ENCODE measurements around the gene ZNF792. TPM values are rescaled to one million over a fixed set of nuclear protein-coding genes. Genes with fewer than 3 reads are reported as not detected.
"Not testable (repeated sequence)": the region's sequence is repeated elsewhere in the genome, so short reads cannot be mapped to it uniquely, and the experiment has no call there.

The ZNF792 gene
- total and polyA plus RNA-seq, 5 experiments from 2014 or later = 9.7 to 35.5 (median 18.7) TPM

- peaks cover 0 to 1% (median 0%) of the 10 kb centered on the region in 9 donors for H3K9me3 Mint-ChIP-seq
- peak overlapping the region; percentile 65 to 96 (median 82) for H3K4me3 Mint-ChIP-seq
- H3K27ac Mint-ChIP-seq = peak overlapping the region; percentile 94 to 100 (median 98)
- POLR2A ChIA-PET = interaction anchor here (0.6 to 49.8 kb wide), 9 partner anchors 9 to 1118 kb away, joined by 3 to 1459 read pairs (median 4); partner anchors contain the start of genes GRAMD1A, TBCB and ZNF792
- ATAC-seq = peak; percentile 43 to 69
- peaks cover 31 to 76% (median 67%) of the 10 kb centered on the region in 4 donors for H3K4me1 Mint-ChIP-seq
- DNase-seq = peak in 6 of 10 donors; percentile 37 to 80 (median 70)
- peaks cover 2 to 7% (median 2%) of the 10 kb centered on the region in 3 donors for H3K36me3 Mint-ChIP-seq
- no peaks in the 10 kb centered on the region for H3K27me3 Mint-ChIP-seq
Observed at GRCh38 chr19:34997071-34997617, 33.1 kb upstream of the ZNF792 start.

- peaks cover 0 to 1% (median 0%) of the 10 kb centered on the region in 9 donors for H3K9me3 Mint-ChIP-seq
- peaks cover 24 to 78% (median 61%) of the 10 kb centered on the region in 4 donors for H3K4me1 Mint-ChIP-seq
- H3K27ac Mint-ChIP-seq = peak overlapping the region; percentile 37 to 99 (median 98)
Observed at GRCh38 chr19:34995551-34995950, 31.5 kb upstream of the ZNF792 start.

GRCh38 chr19:34994643-34995541, 30.9 kb upstream of the ZNF792 start:
- Mint-ChIP-seq H3K27ac (peak overlapping the region in 6 of 10 donors; percentile 37 to 99 (median 55)), H3K9me3 (peaks cover 0 to 1% (median 0%) of the 10 kb centered on the region in 9 donors), H3K4me3 (peak overlapping the region in 1 of 10 donors; percentile 18), H3K4me1 (peaks cover 26 to 85% (median 65%) of the 10 kb centered on the region in 4 donors), H3K27me3 (no peaks in the 10 kb centered on the region), H3K36me3 (no peaks in the 10 kb centered on the region)
- DNase-seq (peak in 1 of 10 donors; percentile 34), ATAC-seq (no peak)
- POLR2A ChIA-PET = interaction anchor here (34.7 to 49.8 kb wide), 2 partner anchors 11 kb away, joined by 1459 read pairs; partner anchors contain the start of genes GRAMD1A and ZNF792

More at GRCh38 chr19:34995551-34995950, 31.5 kb upstream of the ZNF792 start:
- peak overlapping the region in 3 of 10 donors; percentile 18 to 96 (median 36) for H3K4me3 Mint-ChIP-seq
- POLR2A ChIA-PET = interaction anchor here (34.7 to 49.8 kb wide), 2 partner anchors 10 to 11 kb away, joined by 1459 read pairs; partner anchors contain the start of genes GRAMD1A and ZNF792
- peak in 1 of 10 donors; percentile 19 for DNase-seq
- no peaks in the 10 kb centered on the region for H3K27me3 Mint-ChIP-seq
- no peaks in the 10 kb centered on the region for H3K36me3 Mint-ChIP-seq
- ATAC-seq = no peak

GRCh38 chr19:34994286-34994642, 30.2 kb upstream of the ZNF792 start:
- Mint-ChIP-seq H3K4me3 (peak overlapping the region in 2 of 10 donors; percentile 18 to 31), H3K9me3 (peaks cover 0 to 1% (median 0%) of the 10 kb centered on the region in 9 donors), H3K4me1 (peaks cover 26 to 85% (median 64%) of the 10 kb centered on the region in 4 donors), H3K27ac (peak overlapping the region in 7 of 10 donors; percentile 44 to 81 (median 74)), H3K27me3 (no peaks in the 10 kb centered on the region), H3K36me3 (no peaks in the 10 kb centered on the region)
- no peak for ATAC-seq
- POLR2A ChIA-PET = interaction anchor here (34.7 to 49.8 kb wide), 2 partner anchors 10 to 11 kb away, joined by 1459 read pairs; partner anchors contain the start of genes GRAMD1A and ZNF792
- DNase-seq = peak in 1 of 10 donors; percentile 23

- not testable (repeated sequence) for H3K9me3 Mint-ChIP-seq, H3K36me3 Mint-ChIP-seq, H3K27me3 Mint-ChIP-seq
- ATAC-seq (peak in 1 of 2 donors; percentile 46), DNase-seq (peak in 2 of 10 donors; percentile 33 to 63)
- H3K4me1 Mint-ChIP-seq = peaks cover 18 to 84% (median 55%) of the 10 kb centered on the region in 4 donors
- POLR2A ChIA-PET = interaction anchor here (34.7 to 49.8 kb wide), 2 partner anchors 8 to 13 kb away, joined by 1459 read pairs; partner anchors contain the start of genes GRAMD1A and ZNF792
- H3K27ac Mint-ChIP-seq = peak overlapping the region in 4 of 10 donors; percentile 69 to 85 (median 78)
- H3K4me3 Mint-ChIP-seq = peak overlapping the region in 3 of 10 donors; percentile 50 to 65 (median 60)
Observed at GRCh38 chr19:34992582-34992981, 28.6 kb upstream of the ZNF792 start.

GRCh38 chr19:34991542-34992333, 27.7 kb upstream of the ZNF792 start:
- DNase-seq = no peak
- ATAC-seq = no peak
- no peaks in the 10 kb centered on the region for H3K27me3 Mint-ChIP-seq
- POLR2A ChIA-PET = interaction anchor here (34.7 to 49.8 kb wide), 2 partner anchors 8 to 14 kb away, joined by 1459 read pairs; partner anchors contain the start of genes GRAMD1A and ZNF792
- no peaks in the 10 kb centered on the region for H3K36me3 Mint-ChIP-seq
- peaks cover 10 to 81% (median 50%) of the 10 kb centered on the region in 4 donors for H3K4me1 Mint-ChIP-seq
- peak overlapping the region in 4 of 10 donors; percentile 23 to 85 (median 68) for H3K27ac Mint-ChIP-seq
- peak overlapping the region in 3 of 10 donors; percentile 50 to 65 (median 60) for H3K4me3 Mint-ChIP-seq
- peaks cover 0 to 1% (median 0%) of the 10 kb centered on the region in 9 donors for H3K9me3 Mint-ChIP-seq

GRCh38 chr19:34990578-34991192, 26.7 kb upstream of the ZNF792 start:
- peak overlapping the region in 1 of 10 donors; percentile 2 for H3K4me3 Mint-ChIP-seq

GRCh38 chr19:34989298-34989697, 25.3 kb upstream of the ZNF792 start:
- no peaks in the 10 kb centered on the region for H3K27me3 Mint-ChIP-seq
- no peaks in the 10 kb centered on the region for H3K36me3 Mint-ChIP-seq
- ATAC-seq (no peak), DNase-seq (peak in 1 of 10 donors; percentile 14)
- H3K4me1 Mint-ChIP-seq = peaks cover 14 to 77% (median 46%) of the 10 kb centered on the region in 4 donors
- peaks cover 0 to 1% (median 0%) of the 10 kb centered on the region in 9 donors for H3K9me3 Mint-ChIP-seq
- POLR2A ChIA-PET = interaction anchor here (0.6 to 49.8 kb wide), 3 partner anchors 5 to 40 kb away, joined by 3 to 1459 read pairs (median 1459); partner anchors contain the start of genes GRAMD1A and ZNF792
- H3K4me3 Mint-ChIP-seq = peak overlapping the region in 1 of 10 donors; percentile 10
- H3K27ac Mint-ChIP-seq = no peak overlapping the region

More at GRCh38 chr19:34990578-34991192, 26.7 kb upstream of the ZNF792 start:
- ATAC-seq = no peak
- Mint-ChIP-seq H3K4me1 (peaks cover 9 to 78% (median 44%) of the 10 kb centered on the region in 4 donors), H3K27me3 (no peaks in the 10 kb centered on the region), H3K9me3 (peaks cover 0 to 1% (median 0%) of the 10 kb centered on the region in 9 donors), H3K36me3 (no peaks in the 10 kb centered on the region), H3K27ac (peak overlapping the region in 5 of 10 donors; percentile 7 to 76 (median 44))
- POLR2A ChIA-PET = interaction anchor here (34.7 to 49.8 kb wide), 2 partner anchors 6 to 15 kb away, joined by 1459 read pairs; partner anchors contain the start of genes GRAMD1A and ZNF792
- DNase-seq = peak in 1 of 10 donors; percentile 18

- no peaks in the 10 kb centered on the region for H3K9me3 Mint-ChIP-seq
- POLR2A ChIA-PET = interaction anchor here (49.8 kb wide), 1 partner anchor 18 kb away, joined by 1459 read pairs; the partner anchor contains the start of gene GRAMD1A
- peak overlapping the region in 1 of 10 donors; percentile 33 for H3K27ac Mint-ChIP-seq
- H3K4me1 Mint-ChIP-seq = peaks cover 11 to 75% (median 39%) of the 10 kb centered on the region in 4 donors
- DNase-seq = peak in 1 of 10 donors; percentile 34
- ATAC-seq = no peak
- H3K4me3 Mint-ChIP-seq = no peak overlapping the region
- no peaks in the 10 kb centered on the region for H3K36me3 Mint-ChIP-seq
- H3K27me3 Mint-ChIP-seq = no peaks in the 10 kb centered on the region
Observed at GRCh38 chr19:34988119-34988518, 24.1 kb upstream of the ZNF792 start.

- POLR2A ChIA-PET = interaction anchor here (1.1 to 49.8 kb wide), 4 partner anchors 9 to 43 kb away, joined by 4 to 1459 read pairs (median 10); partner anchors contain the start of gene GRAMD1A
- Mint-ChIP-seq H3K4me3 (peak overlapping the region; percentile 22 to 78 (median 70)), H3K27me3 (no peaks in the 10 kb centered on the region), H3K27ac (peak overlapping the region; percentile 26 to 97 (median 91)), H3K36me3 (no peaks in the 10 kb centered on the region), H3K9me3 (no peaks in the 10 kb centered on the region), H3K4me1 (peaks cover 8 to 55% (median 28%) of the 10 kb centered on the region in 4 donors)
- ATAC-seq (peak; percentile 86 to 92), DNase-seq (peak in 4 of 10 donors; percentile 29 to 56 (median 36))
Observed at GRCh38 chr19:34985249-34986022, 21.4 kb upstream of the ZNF792 start.

All from naive thymus-derived CD8-positive, alpha-beta T cell (primary cell).